Type B pancreatic cell (in vitro differentiated cells): ENCODE data around the gene LIMK2. TPM values are rescaled to one million over a fixed set of nuclear protein-coding genes. Genes with fewer than 3 reads are reported as not detected.
A peak's percentile ranks its signal among the peaks of the same experiment; 100 is the strongest.
"Not testable (repeated sequence)": the region's sequence is repeated elsewhere in the genome, so short reads cannot be mapped to it uniquely, and the experiment has no call there.

Experiments used
- DNase-seq: peaks from one replicate; pipeline ENCODE4 v3.0.0; 2021; ENCODE audit warnings: mixed read lengths; ENCODE audit not compliant: unreplicated experiment; ENCODE audit errors: extremely low spot score
- H3K27ac Mint-ChIP-seq: 2 replicates; pipeline ENCODE4 v1.8.0; 2021; ENCODE audit warnings: mild to moderate bottlenecking, mixed read lengths
- H3K27me3 Mint-ChIP-seq: 2 replicates; pipeline ENCODE4 v1.8.0; 2021; ENCODE audit warnings: mixed read lengths
- H3K36me3 Mint-ChIP-seq: 2 replicates; pipeline ENCODE4 v1.8.0; 2021; ENCODE audit warnings: mixed read lengths
- H3K4me1 Mint-ChIP-seq: one replicate; pipeline ENCODE4 v1.8.0; 2021; ENCODE audit warnings: mixed read lengths; ENCODE audit not compliant: unreplicated experiment
- H3K4me3 Mint-ChIP-seq: 2 replicates; pipeline ENCODE4 v1.8.0; 2021; ENCODE audit warnings: mild to moderate bottlenecking, mixed read lengths
- H3K9me3 Mint-ChIP-seq: 2 replicates; pipeline ENCODE4 v1.8.0; 2021; ENCODE audit warnings: mixed read lengths
- CTCF ChIP-seq: fragments of 200-600 bp; sonication (generic); conservative IDR thresholded peaks from 2 replicates; pipeline ENCODE4 v1.5.0; 2021; ENCODE audit warnings: antibody characterized with exemption, mild to moderate bottlenecking
- long read RNA-seq: library from polyadenylated mRNA; unstranded; transcript quantifications from one replicate; pipeline ENCODE4 v2.0.0, GENCODE V29; 2020
- total RNA-seq: library from RNA; stranded (reverse); gene quantifications from 2 replicates; pipeline ENCODE4 v1.2.1, GENCODE V29; 2021; ENCODE audit warnings: low replicate concordance

LIMK2 gene
- 46.6 and 127 TPM in 2 replicates for total RNA-seq
- long read RNA-seq, transcript LIMK2-203 (15 exons, 2,789 nt) = minor isoform, 12 of 144 reads
- long read RNA-seq, transcript LIMK2-202 (15 exons, 3,462 nt) = major isoform, 68 of 144 reads
- long read RNA-seq, transcript LIMK2-201 (16 exons, 3,670 nt) = minor isoform, 6 of 144 reads
- long read RNA-seq, partial matches to known transcripts = 38 of 144 reads
- long read RNA-seq, other reads (novel, unspliced or antisense) = 17 of 144 reads

GRCh38 chr22:31211862-31212730 lies at the start of gene LIMK2:
LIMK2 (plus strand) TSS chr22:31212298; CDS start chr22:31212409, 111 bp downstream.
- peak; percentile 96 for DNase-seq
- H3K27ac Mint-ChIP-seq = peak within 1 kb of the TSS; percentile 77

GRCh38 chr22:31170971-31171370 lies 41.1 kb upstream of the LIMK2 start:
- peaks cover 25% of the 10 kb centered on the region for H3K4me1 Mint-ChIP-seq
- H3K27me3 Mint-ChIP-seq = no peaks in the 10 kb centered on the region
- H3K36me3 Mint-ChIP-seq = peaks cover 25% of the 10 kb centered on the region
- no peak for DNase-seq
- H3K4me3 Mint-ChIP-seq = no peak overlapping the region
- H3K27ac Mint-ChIP-seq = no peak overlapping the region
- no peaks in the 10 kb centered on the region for H3K9me3 Mint-ChIP-seq
- no peak for TF ChIP-seq CTCF

More at GRCh38 chr22:31211862-31212730, at the start of gene LIMK2:
- Mint-ChIP-seq H3K4me1 (peaks cover 17% of the 10 kb centered on the region), H3K27me3 (no peaks in the 10 kb centered on the region), H3K9me3 (no peaks in the 10 kb centered on the region), H3K4me3 (peak within 1 kb of the TSS; percentile 87), H3K36me3 (peaks cover 13% of the 10 kb centered on the region)
- peak; percentile 87 for TF ChIP-seq CTCF

- Mint-ChIP-seq H3K4me1 (peaks cover 25% of the 10 kb centered on the region), H3K36me3 (peaks cover 23% of the 10 kb centered on the region)
- H3K27me3 Mint-ChIP-seq, H3K4me3 Mint-ChIP-seq, DNase-seq, H3K27ac Mint-ChIP-seq, H3K9me3 Mint-ChIP-seq: not testable (repeated sequence)
These were observed 40.4 kb upstream of the LIMK2 start for GRCh38 chr22:31171734-31172133.

- DNase-seq = no peak
- Mint-ChIP-seq H3K27me3 (no peaks in the 10 kb centered on the region), H3K27ac (peak overlapping the region; percentile 50), H3K4me1 (peaks cover 28% of the 10 kb centered on the region), H3K36me3 (peaks cover 25% of the 10 kb centered on the region), H3K9me3 (no peaks in the 10 kb centered on the region), H3K4me3 (no peak overlapping the region)
- TF ChIP-seq CTCF = no peak
These were observed 38.5 kb upstream of the LIMK2 start for GRCh38 chr22:31173386-31174145.

- Mint-ChIP-seq H3K27me3 (no peaks in the 10 kb centered on the region), H3K4me3 (no peak overlapping the region), H3K27ac (peak overlapping the region; percentile 51), H3K4me1 (peaks cover 31% of the 10 kb centered on the region), H3K9me3 (no peaks in the 10 kb centered on the region), H3K36me3 (peaks cover 29% of the 10 kb centered on the region)
- TF ChIP-seq CTCF = no peak
- no peak for DNase-seq
These were observed 35.2 kb upstream of the LIMK2 start for GRCh38 chr22:31176923-31177322.
